A673 (cell line): ENCODE data around the gene CDH24. TPM values are rescaled to one million over a fixed set of nuclear protein-coding genes. Genes with fewer than 3 reads are reported as not detected.

Experiments
- Bru-seq: library from RNA; stranded (reverse); fragments of 400-500 nt; gene quantifications from one replicate; lab custom pipeline; 2021; lab: Mats Ljungman, UMichigan
- BruChase-seq, 2 experiments: library from RNA; stranded (reverse); fragments of 400-500 nt; gene quantifications; one replicate each; lab custom pipeline; 2021; lab: Mats Ljungman, UMichigan
- BruUV-seq: library from RNA; stranded (reverse); fragments of 400-500 nt; replicated peaks from 2 replicates; lab custom pipeline; 2021; lab: Mats Ljungman, UMichigan
- CTCF ChIA-PET: fragments of 300-600 bp; sonication (Branson Sonifier 250); formaldehyde crosslinking; loops from one replicate; lab custom pipeline; 2022; ENCODE audit warnings: antibody characterized with exemption; lab: Charles Lee
- POLR2A ChIA-PET: fragments of 300-600 bp; sonication (Branson Sonifier 250); formaldehyde crosslinking; loops from one replicate; lab custom pipeline; 2022; ENCODE audit warnings: antibody characterized with exemption; ENCODE audit not compliant: low non-redundant PET; lab: Charles Lee
- DNase-seq: peaks from one replicate; pipeline ENCODE4 v3.0.0-alpha.2; 2015; ENCODE audit warnings: low spot score
- H3K27ac ChIP-seq: fragments of 200-600 bp; sonication (generic); 2 replicates; pipeline ENCODE4 v1.5.1; 2016; ENCODE audit warnings: mixed run types, low read depth, mild to moderate bottlenecking, mixed read lengths, antibody characterized with exemption, low read length; ENCODE audit not compliant: poor library complexity, severe bottlenecking
- H3K27me3 ChIP-seq: fragments of 200-600 bp; sonication (generic); replicated peaks from 2 replicates; pipeline ENCODE4 v1.6.1; 2017; ENCODE audit warnings: mixed run types, low read depth, mild to moderate bottlenecking, mixed read lengths, antibody characterized with exemption, low read length; ENCODE audit not compliant: insufficient read depth, poor library complexity
- H3K36me3 ChIP-seq: fragments of 200-600 bp; sonication (generic); 2 replicates; pipeline ENCODE4 v1.6.1; 2016; ENCODE audit warnings: mixed run types, mild to moderate bottlenecking, mixed read lengths, antibody characterized with exemption, low read length; ENCODE audit not compliant: insufficient read depth, poor library complexity, severe bottlenecking
- H3K4me1 ChIP-seq: fragments of 200-600 bp; sonication (generic); 2 replicates; pipeline ENCODE4 v1.6.1; 2017; ENCODE audit warnings: mixed run types, mild to moderate bottlenecking, mixed read lengths, antibody characterized with exemption, low read length; ENCODE audit not compliant: insufficient read depth, poor library complexity, severe bottlenecking
- H3K4me3 ChIP-seq: fragments of 200-600 bp; sonication (generic); 2 replicates; pipeline ENCODE4 v1.5.1; 2016; ENCODE audit warnings: low read depth, mixed run types, mild to moderate bottlenecking, mixed read lengths, low read length; ENCODE audit not compliant: poor library complexity, severe bottlenecking
- H3K9me3 ChIP-seq: fragments of 200-600 bp; sonication (generic); 2 replicates; pipeline ENCODE4 v1.6.1; 2016; ENCODE audit warnings: mixed run types, low read depth, mild to moderate bottlenecking, mixed read lengths, antibody characterized with exemption, low read length; ENCODE audit not compliant: poor library complexity, severe bottlenecking
- EZH2 ChIP-seq: fragments of 200-600 bp; sonication (generic); IDR thresholded peaks from 2 replicates; pipeline ENCODE4 v1.6.1; 2017; ENCODE audit warnings: borderline replicate concordance, low read depth, mild to moderate bottlenecking, mixed read lengths, antibody characterized with exemption, low read length; ENCODE audit not compliant: poor library complexity, severe bottlenecking
- intact Hi-C: fragments of 100-400 bp; cut with micrococcal nuclease; formaldehyde crosslinking; loops from one replicate; pipeline ENCODE4 v1.10.0; 2022; ENCODE audit not compliant: unreplicated experiment
- long read RNA-seq: library from polyadenylated mRNA; stranded (forward); transcript quantifications from one replicate; pipeline ENCODE4 v2.0.0, GENCODE V29; 2022
- total RNA-seq: library from RNA; stranded (reverse); gene quantifications from 2 replicates; pipeline ENCODE4 v1.2.3, GENCODE V29; 2021
- TF ChIP-seq, protein P1 (sequence below): fragments of 300-800, 200-600 bp; sonication (generic); conservative IDR thresholded peaks from 2 replicates; pipeline ENCODE4 v1.5.1; 2017; ENCODE audit warnings: low read depth, mild to moderate bottlenecking, antibody characterized with exemption, low read length, moderate library complexity, mixed read lengths

CDH24 gene, protein sequence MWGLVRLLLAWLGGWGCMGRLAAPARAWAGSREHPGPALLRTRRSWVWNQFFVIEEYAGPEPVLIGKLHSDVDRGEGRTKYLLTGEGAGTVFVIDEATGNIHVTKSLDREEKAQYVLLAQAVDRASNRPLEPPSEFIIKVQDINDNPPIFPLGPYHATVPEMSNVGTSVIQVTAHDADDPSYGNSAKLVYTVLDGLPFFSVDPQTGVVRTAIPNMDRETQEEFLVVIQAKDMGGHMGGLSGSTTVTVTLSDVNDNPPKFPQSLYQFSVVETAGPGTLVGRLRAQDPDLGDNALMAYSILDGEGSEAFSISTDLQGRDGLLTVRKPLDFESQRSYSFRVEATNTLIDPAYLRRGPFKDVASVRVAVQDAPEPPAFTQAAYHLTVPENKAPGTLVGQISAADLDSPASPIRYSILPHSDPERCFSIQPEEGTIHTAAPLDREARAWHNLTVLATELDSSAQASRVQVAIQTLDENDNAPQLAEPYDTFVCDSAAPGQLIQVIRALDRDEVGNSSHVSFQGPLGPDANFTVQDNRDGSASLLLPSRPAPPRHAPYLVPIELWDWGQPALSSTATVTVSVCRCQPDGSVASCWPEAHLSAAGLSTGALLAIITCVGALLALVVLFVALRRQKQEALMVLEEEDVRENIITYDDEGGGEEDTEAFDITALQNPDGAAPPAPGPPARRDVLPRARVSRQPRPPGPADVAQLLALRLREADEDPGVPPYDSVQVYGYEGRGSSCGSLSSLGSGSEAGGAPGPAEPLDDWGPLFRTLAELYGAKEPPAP
- total RNA-seq (44.8 and 47.0 TPM in 2 replicates), Bru-seq, nascent RNA (percentile 60 among the genes with signal in this experiment), BruChase-seq, experiment 1, labeled RNA remaining after a 2-hour chase (percentile 82 among the genes with signal in this experiment), BruChase-seq, experiment 2, labeled RNA remaining after a 6-hour chase (percentile 89 among the genes with signal in this experiment)
- long read RNA-seq, partial matches to known transcripts, result 12 of 14 reads
- long read RNA-seq, other reads (novel, unspliced or antisense), result 2 of 14 reads

DNA sequence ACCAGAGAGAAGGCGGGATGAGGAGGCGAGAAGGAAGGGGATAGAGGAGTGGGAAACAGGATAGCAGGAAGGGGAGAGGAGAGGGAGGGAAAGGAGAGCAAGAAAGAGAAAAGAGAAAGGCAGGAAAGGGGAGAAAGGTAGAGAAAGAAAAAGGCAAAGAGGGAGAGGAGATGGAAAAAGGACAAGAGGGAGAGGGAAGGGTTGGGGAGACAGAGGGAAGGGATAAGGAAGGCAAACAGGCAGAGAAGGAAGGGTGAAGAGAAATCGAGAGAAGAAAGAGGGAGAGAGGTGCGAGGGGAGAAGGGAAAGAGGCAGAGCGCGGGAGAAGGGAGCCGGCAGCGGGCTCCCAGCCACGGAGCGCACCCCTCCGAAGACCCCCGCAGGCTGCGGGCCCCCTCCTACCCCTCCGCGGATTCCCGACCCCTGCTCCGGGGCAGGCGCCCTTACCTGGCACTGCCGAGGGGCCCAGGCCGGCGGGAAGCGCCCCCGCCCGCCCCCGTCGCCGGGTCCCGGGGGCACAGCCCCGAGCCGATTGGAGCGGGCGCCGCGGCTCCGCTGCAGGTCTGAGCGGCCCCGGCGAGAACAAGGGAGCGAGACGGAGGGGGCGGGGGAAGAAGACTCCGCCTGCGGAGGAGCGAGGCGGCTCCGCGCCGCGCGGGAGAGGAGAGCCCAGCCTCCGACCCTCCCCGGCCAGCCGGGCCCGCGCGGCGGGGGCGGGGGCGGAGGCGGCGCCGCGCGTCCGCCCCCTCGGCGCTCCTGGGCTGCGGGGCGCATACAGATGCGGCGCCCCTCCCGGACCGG, at the start of gene CDH24:
CDH24 (minus strand) TSS at position 565 of the 801 bp plus-strand sequence. CDS start 1,787 bp downstream, outside the sequence.
- intact Hi-C loops, result loop anchor here (5.0 to 10.0 kb wide), 2 partner anchors 502 to 670 kb away; no protein-coding TSS in a partner anchor
- BruUV-seq, result no TSS peak
- Histone ChIP-seq H3K27me3 (no peaks in the 10 kb centered on the region), H3K4me1 (peaks cover 23% of the 10 kb centered on the region), H3K36me3 (peaks cover 48% of the 10 kb centered on the region), H3K9me3 (no peaks in the 10 kb centered on the region), H3K4me3 (peak within 1 kb of the TSS; percentile 76), H3K27ac (peak within 1 kb of the TSS; percentile 84)
- POLR2A ChIA-PET, result no interaction called here
- TF ChIP-seq, protein P1, sequence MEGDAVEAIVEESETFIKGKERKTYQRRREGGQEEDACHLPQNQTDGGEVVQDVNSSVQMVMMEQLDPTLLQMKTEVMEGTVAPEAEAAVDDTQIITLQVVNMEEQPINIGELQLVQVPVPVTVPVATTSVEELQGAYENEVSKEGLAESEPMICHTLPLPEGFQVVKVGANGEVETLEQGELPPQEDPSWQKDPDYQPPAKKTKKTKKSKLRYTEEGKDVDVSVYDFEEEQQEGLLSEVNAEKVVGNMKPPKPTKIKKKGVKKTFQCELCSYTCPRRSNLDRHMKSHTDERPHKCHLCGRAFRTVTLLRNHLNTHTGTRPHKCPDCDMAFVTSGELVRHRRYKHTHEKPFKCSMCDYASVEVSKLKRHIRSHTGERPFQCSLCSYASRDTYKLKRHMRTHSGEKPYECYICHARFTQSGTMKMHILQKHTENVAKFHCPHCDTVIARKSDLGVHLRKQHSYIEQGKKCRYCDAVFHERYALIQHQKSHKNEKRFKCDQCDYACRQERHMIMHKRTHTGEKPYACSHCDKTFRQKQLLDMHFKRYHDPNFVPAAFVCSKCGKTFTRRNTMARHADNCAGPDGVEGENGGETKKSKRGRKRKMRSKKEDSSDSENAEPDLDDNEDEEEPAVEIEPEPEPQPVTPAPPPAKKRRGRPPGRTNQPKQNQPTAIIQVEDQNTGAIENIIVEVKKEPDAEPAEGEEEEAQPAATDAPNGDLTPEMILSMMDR, result no peak
- no peak for TF ChIP-seq EZH2
- CTCF ChIA-PET, result interaction anchor here (0.6 to 10.7 kb wide), 19 partner anchors 10 to 169 kb away, joined by 3 to 134 read pairs (median 5); partner anchors contain the start of genes AJUBA and PRMT5
- DNase-seq, result peak; percentile 91

- ChIA-PET CTCF (no interaction called here), POLR2A (no interaction called here)
- no TSS peak for BruUV-seq
- intact Hi-C loops, result no loop called here
- Histone ChIP-seq H3K36me3 (no peaks in the 10 kb centered on the region), H3K4me3 (no peak overlapping the region), H3K27ac (no peak overlapping the region), H3K4me1 (no peaks in the 10 kb centered on the region), H3K9me3 (no peaks in the 10 kb centered on the region), H3K27me3 (peaks cover 7% of the 10 kb centered on the region)
- DNase-seq, result no peak
- TF ChIP-seq, protein P1, result no peak
- no peak for TF ChIP-seq EZH2
Measured at GRCh38 chr14:23106747-23107045, 49.4 kb upstream of the CDH24 start.
